GM12878 (cell line): ENCODE data around the gene TTLL1. TPM values are rescaled to one million over a fixed set of nuclear protein-coding genes. Genes with fewer than 3 reads are reported as not detected.

ENCODE experiments used
- ATAC-seq: fragments of 200-7000 bp; cut with Tn5 transposase; 3 replicates; pipeline ENCODE4 v1.9.1; 2020; ENCODE audit warnings: mild to moderate bottlenecking, moderate library complexity
- BruUV-seq: library from RNA; stranded (reverse); fragments of 400-500 nt; replicated peaks from 2 replicates; lab custom pipeline; 2021; lab: Mats Ljungman, UMichigan
- CTCF ChIA-PET: fragments of 300-600 bp; sonication (Branson Sonifier 250); formaldehyde crosslinking; extraction: SDS; loops from one replicate; lab custom pipeline; 2021; ENCODE audit warnings: inconsistent platforms; lab: Yijun Ruan, JAX
- POLR2A ChIA-PET: fragments of 350-600 bp; formaldehyde crosslinking; extraction: SDS; loops from one replicate; lab custom pipeline; 2021; ENCODE audit warnings: inconsistent platforms; lab: Charles Lee
- RAD21 ChIA-PET: fragments of 300-600 bp; sonication (Branson Sonifier 250); formaldehyde crosslinking; loops from one replicate; lab custom pipeline; 2023; ENCODE audit warnings: antibody characterized with exemption; ENCODE audit not compliant: unreplicated experiment; lab: Charles Lee
- SMC1A ChIA-PET: fragments of 300-600 bp; sonication (Branson Sonifier 250); formaldehyde crosslinking; loops from one replicate; lab custom pipeline; 2023; ENCODE audit not compliant: unreplicated experiment, uncharacterized antibody; lab: Charles Lee
- DNase-seq: peaks from one replicate; pipeline ENCODE4 v3.0.0-alpha.2; 2011; ENCODE audit warnings: low read depth, low spot score
- FAIRE-seq: peaks from 3 replicates; lab custom pipeline; 2011; peaks lifted over from hg19 to GRCh38; lab: Jason Lieb, UNC
- H2AFZ ChIP-seq: 2 replicates; pipeline ENCODE4 v1.6.0; 2011; ENCODE audit warnings: low read depth, low read length, control low read depth; ENCODE audit not compliant: control insufficient read depth
- H3K27ac ChIP-seq: 2 replicates; pipeline ENCODE4 v1.5.1; 2011; ENCODE audit warnings: control low read depth; ENCODE audit not compliant: control insufficient read depth, insufficient read depth
- H3K27me3 ChIP-seq, 2 experiments: replicated peaks in 1 of 2; 2 replicates each; pipeline versions ENCODE4 v1.6.0 to v1.6.1; 2011; ENCODE audit warnings: low read length in 1 of 2; ENCODE audit not compliant: control insufficient read depth in 2 of 2, insufficient read depth in 2 of 2
- H3K36me3 ChIP-seq, 2 experiments: 2 replicates each; pipeline ENCODE4 v1.5.1; 2011; ENCODE audit warnings: low read length in 1 of 2; ENCODE audit not compliant: control insufficient read depth in 2 of 2, insufficient read depth in 2 of 2
- H3K4me1 ChIP-seq: 2 replicates; pipeline ENCODE4 v1.6.1; 2011; ENCODE audit warnings: mild to moderate bottlenecking, low read length, moderate library complexity, mixed read lengths; ENCODE audit not compliant: control insufficient read depth, insufficient read depth
- H3K4me2 ChIP-seq: 2 replicates; pipeline ENCODE4 v1.6.0; 2011; ENCODE audit warnings: control low read depth; ENCODE audit not compliant: control insufficient read depth, insufficient read depth
- H3K4me3 ChIP-seq: fragments of 200-600 bp; sonication (generic); 2 replicates; pipeline ENCODE4 v1.5.1; 2016
- H3K79me2 ChIP-seq: 2 replicates; pipeline ENCODE4 v1.6.0; 2011; ENCODE audit warnings: low read length; ENCODE audit not compliant: control insufficient read depth, insufficient read depth
- H3K9ac ChIP-seq: 2 replicates; pipeline ENCODE4 v1.8.0; 2011; ENCODE audit warnings: low read length, control low read depth, mixed read lengths; ENCODE audit not compliant: control insufficient read depth, insufficient read depth
- H3K9me3 ChIP-seq: replicated peaks from 3 replicates; pipeline ENCODE4 v1.5.1; 2011; ENCODE audit warnings: mild to moderate bottlenecking, low read length; ENCODE audit not compliant: control insufficient read depth, insufficient read depth
- H4K20me1 ChIP-seq: 2 replicates; pipeline ENCODE4 v1.6.0; 2011; ENCODE audit not compliant: control insufficient read depth, insufficient read depth
- CEBPB ChIP-seq, 2 experiments: fragments of 150-350 bp in 1 of 2; IDR thresholded peaks; 2 replicates each; pipeline ENCODE4 v1.6.1; 2012 to 2014; ENCODE audit warnings: low read depth in 2 of 2, low read length in 2 of 2, borderline replicate concordance in 1 of 2, inconsistent platforms in 1 of 2
- DPF2 ChIP-seq: fragments of 450-650 bp; IDR thresholded peaks from 2 replicates; pipeline ENCODE4 v1.6.1; 2017; ENCODE audit warnings: mild to moderate bottlenecking
- MTA2 ChIP-seq: fragments of 450-650 bp; IDR thresholded peaks from 2 replicates; pipeline ENCODE4 v1.6.1; 2016; ENCODE audit warnings: low read depth, mild to moderate bottlenecking, moderate library complexity
- RB1 ChIP-seq: fragments of 450-650 bp; formaldehyde crosslinking; IDR thresholded peaks from 2 replicates; pipeline ENCODE4 v1.6.1; 2017; ENCODE audit warnings: mild to moderate bottlenecking, borderline replicate concordance
- SMARCA5 ChIP-seq: fragments of 450-650 bp; IDR thresholded peaks from 2 replicates; pipeline ENCODE4 v1.6.1; 2017; ENCODE audit warnings: mild to moderate bottlenecking
- STAT3 ChIP-seq: IDR thresholded peaks from 2 replicates; pipeline ENCODE4 v1.6.1; 2011; ENCODE audit warnings: low read depth, low read length, improper control_type of control experiment
- TBL1XR1 ChIP-seq: IDR thresholded peaks from 2 replicates; pipeline ENCODE4 v1.6.1; 2012; ENCODE audit warnings: low read depth, low read length, improper control_type of control experiment
- ZZZ3 ChIP-seq: IDR thresholded peaks from 2 replicates; pipeline ENCODE4 v1.6.1; 2011; ENCODE audit warnings: low read depth; ENCODE audit not compliant: control insufficient read depth, insufficient read length
- WGBS: methylation state at CpG from one replicate; pipeline ENCODE4 v1.1.6; 2016; ENCODE audit warnings: low lambda C conversion rate; ENCODE audit not compliant: insufficient replicate concordance, insufficient coverage; ENCODE audit errors: missing lambda C conversion rate; 5-methylcytosine and 5-hydroxymethylcytosine counted together
- in situ Hi-C: fragments of 300-500 bp; cut with MboI; formaldehyde crosslinking; loops from 9 replicates; pipeline ENCODE4 v1.14.3; 2018; ENCODE audit warnings: mixed read lengths
- intact Hi-C: fragments of 100-400 bp; cut with micrococcal nuclease; formaldehyde crosslinking; loops from one replicate; pipeline ENCODE4 v1.14.2; 2022; ENCODE audit not compliant: unreplicated experiment
- polyA plus RNA-seq, 11 experiments: library from polyadenylated mRNA; depleted of rRNA in 4 of 11; unstranded in 6 of 11; stranded (reverse) in 5 of 11; fragments of >200 nt; fragmentation: Nextera tagmentation in 4 of 11; fragmentation: Illumina TruSeq in 1 of 11; extraction: Ambion mirVana in 4 of 11; extraction: Trizol in 1 of 11; gene quantifications; 1 replicate in 1 of 11; 2 replicates in 10 of 11; pipeline versions ENCODE4 v1.2.1 to v1.2.3, GENCODE V29; 2011 to 2016; ENCODE audit warnings: inconsistent platforms in 2 of 11, missing spikeins in 2 of 11, low read depth in 1 of 11
- total RNA-seq, 4 experiments: library from RNA; depleted of rRNA in 3 of 4; stranded (reverse); fragments of >200 nt in 3 of 4; fragmentation: Illumina TruSeq in 1 of 4; extraction: Trizol in 1 of 4; gene quantifications; 2 replicates each; pipeline versions ENCODE4 v1.2.1 to v1.2.3, GENCODE V29; 2013 to 2021
- TF ChIP-seq, protein P1 (sequence below): fragments of 450-650 bp; conservative IDR thresholded peaks from 2 replicates; pipeline ENCODE4 v1.6.1; 2017; ENCODE audit warnings: mild to moderate bottlenecking, moderate library complexity
- TF ChIP-seq, protein P2 (sequence below): fragments of 450-650 bp; IDR thresholded peaks from 2 replicates; pipeline ENCODE4 v1.6.1; 2017; ENCODE audit warnings: mild to moderate bottlenecking

The TTLL1 gene
- total and polyA plus RNA-seq, 10 of the 15 experiments (the other 5 are each of a cell fraction or from before 2014, with no cell fraction given), result 0.39 to 4.8 (median 3.2) TPM

DNA sequence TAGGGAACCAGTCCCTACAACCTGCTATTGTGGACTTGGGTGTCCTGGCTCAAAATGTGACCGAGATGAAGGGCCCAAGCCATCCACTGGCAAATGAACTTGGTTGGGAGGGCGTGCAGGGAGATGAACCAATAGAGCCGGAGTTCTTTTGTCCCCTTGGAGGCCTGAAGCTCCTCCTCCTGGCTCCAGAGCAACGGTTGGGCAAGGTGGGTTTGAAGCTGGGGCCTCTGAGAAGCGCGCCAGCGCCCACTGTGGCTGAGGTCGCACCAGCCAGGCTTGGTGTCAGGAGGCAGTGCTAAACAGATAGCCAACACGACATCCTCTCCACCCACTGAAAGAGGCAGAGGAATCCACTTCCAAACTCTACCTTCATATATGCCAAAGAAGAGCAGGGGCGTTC lies 38.2 kb downstream of the TTLL1 start (continued):
- TF ChIP-seq, protein P1, sequence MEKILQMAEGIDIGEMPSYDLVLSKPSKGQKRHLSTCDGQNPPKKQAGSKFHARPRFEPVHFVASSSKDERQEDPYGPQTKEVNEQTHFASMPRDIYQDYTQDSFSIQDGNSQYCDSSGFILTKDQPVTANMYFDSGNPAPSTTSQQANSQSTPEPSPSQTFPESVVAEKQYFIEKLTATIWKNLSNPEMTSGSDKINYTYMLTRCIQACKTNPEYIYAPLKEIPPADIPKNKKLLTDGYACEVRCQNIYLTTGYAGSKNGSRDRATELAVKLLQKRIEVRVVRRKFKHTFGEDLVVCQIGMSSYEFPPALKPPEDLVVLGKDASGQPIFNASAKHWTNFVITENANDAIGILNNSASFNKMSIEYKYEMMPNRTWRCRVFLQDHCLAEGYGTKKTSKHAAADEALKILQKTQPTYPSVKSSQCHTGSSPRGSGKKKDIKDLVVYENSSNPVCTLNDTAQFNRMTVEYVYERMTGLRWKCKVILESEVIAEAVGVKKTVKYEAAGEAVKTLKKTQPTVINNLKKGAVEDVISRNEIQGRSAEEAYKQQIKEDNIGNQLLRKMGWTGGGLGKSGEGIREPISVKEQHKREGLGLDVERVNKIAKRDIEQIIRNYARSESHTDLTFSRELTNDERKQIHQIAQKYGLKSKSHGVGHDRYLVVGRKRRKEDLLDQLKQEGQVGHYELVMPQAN, result no peak
- no peak for TF ChIP-seq SMARCA5
- no peak for TF ChIP-seq ZZZ3
- TF ChIP-seq TBL1XR1, result no peak

DNA sequence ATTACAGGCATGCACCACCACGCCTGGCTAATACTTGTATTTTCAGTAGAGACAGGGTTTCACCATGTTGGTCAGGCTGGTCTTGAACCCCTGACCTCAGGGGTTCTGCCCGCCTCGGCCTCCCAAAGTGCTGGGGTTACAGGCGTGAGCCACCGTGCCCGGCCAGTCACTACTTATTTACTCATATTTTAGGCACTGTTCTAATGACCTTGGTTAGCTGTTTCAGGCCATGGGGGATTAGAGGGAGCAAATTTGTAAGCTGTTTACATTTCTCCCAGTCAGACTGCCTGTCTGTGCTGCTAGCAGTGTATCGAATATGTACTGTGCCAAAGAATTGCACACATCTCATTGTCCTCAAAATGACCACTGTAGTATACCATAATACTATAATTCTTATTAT lies 41.6 kb downstream of the TTLL1 start:
- intact Hi-C loops, result no loop called here
- SMC1A ChIA-PET, result no interaction called here
- Histone ChIP-seq H2AFZ (no peak overlapping the region), H3K9ac (no peak overlapping the region), H3K36me3 (no peaks in the 10 kb centered on the region), H3K79me2 (no peaks in the 10 kb centered on the region), H3K9me3 (no peaks in the 10 kb centered on the region), H3K27me3 (no peaks in the 10 kb centered on the region; a peak in 1 of 4 replicates), H3K4me1 (no peaks in the 10 kb centered on the region), H3K4me3 (no peak overlapping the region), H3K4me2 (no peak overlapping the region), H3K27ac (no peak overlapping the region)
- POLR2A ChIA-PET, result no interaction called here
- FAIRE-seq (no peak), DNase-seq (no peak), ATAC-seq (no peak)
- 72% methylated on average over 7 of the region's 7 CpGs for WGBS
- no TSS peak for BruUV-seq
- RAD21 ChIA-PET, result no interaction called here
- TF ChIP-seq MTA2 (no peak), DPF2 (no peak), RB1 (no peak), STAT3 (no peak), CEBPB (IDR thresholded peaks at IDR 0.05; ENCODE audit: borderline replicate concordance in 1 of 2, low read depth in 2 of 2, low read length in 2 of 2) (no peak)
- TF ChIP-seq, protein P2, sequence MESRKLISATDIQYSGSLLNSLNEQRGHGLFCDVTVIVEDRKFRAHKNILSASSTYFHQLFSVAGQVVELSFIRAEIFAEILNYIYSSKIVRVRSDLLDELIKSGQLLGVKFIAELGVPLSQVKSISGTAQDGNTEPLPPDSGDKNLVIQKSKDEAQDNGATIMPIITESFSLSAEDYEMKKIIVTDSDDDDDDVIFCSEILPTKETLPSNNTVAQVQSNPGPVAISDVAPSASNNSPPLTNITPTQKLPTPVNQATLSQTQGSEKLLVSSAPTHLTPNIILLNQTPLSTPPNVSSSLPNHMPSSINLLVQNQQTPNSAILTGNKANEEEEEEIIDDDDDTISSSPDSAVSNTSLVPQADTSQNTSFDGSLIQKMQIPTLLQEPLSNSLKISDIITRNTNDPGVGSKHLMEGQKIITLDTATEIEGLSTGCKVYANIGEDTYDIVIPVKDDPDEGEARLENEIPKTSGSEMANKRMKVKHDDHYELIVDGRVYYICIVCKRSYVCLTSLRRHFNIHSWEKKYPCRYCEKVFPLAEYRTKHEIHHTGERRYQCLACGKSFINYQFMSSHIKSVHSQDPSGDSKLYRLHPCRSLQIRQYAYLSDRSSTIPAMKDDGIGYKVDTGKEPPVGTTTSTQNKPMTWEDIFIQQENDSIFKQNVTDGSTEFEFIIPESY, result no peak
- TF ChIP-seq, all 136 proteins: peak for 0
- in situ Hi-C loops, result no loop called here
- no peaks in the 10 kb centered on the region for H4K20me1 ChIP-seq
- CTCF ChIA-PET, result interaction anchor here (1.3 kb wide), 1 partner anchor 14 kb away, joined by 3 read pairs; no protein-coding TSS in a partner anchor
